MM.1S (cell line): ENCODE measurements around the gene ISLR.

Experiments
- DNase-seq: peaks from one replicate; pipeline ENCODE4 v3.0.0-alpha.2; 2015
- H2AFZ ChIP-seq: fragments of 300-600 bp; sonication (generic); 2 replicates; pipeline ENCODE4 v1.6.0; 2016; ENCODE audit warnings: antibody characterized with exemption, low read length
- H3F3A ChIP-seq: fragments of 300-600 bp; sonication (generic); 2 replicates; pipeline ENCODE4 v1.6.1; 2016; ENCODE audit warnings: mild to moderate bottlenecking, antibody characterized with exemption, low read length, moderate library complexity, mixed read lengths; ENCODE audit not compliant: insufficient read depth
- H3K27ac ChIP-seq: fragments of 300-600 bp; sonication (generic); 2 replicates; pipeline ENCODE4 v1.5.1; 2016; ENCODE audit warnings: mild to moderate bottlenecking, low read length
- H3K27me3 ChIP-seq: fragments of 300-600 bp; sonication (generic); replicated peaks from 2 replicates; pipeline ENCODE4 v1.6.0; 2016; ENCODE audit warnings: low read length; ENCODE audit not compliant: insufficient read depth
- H3K36me3 ChIP-seq: fragments of 300-600 bp; sonication (generic); replicated peaks from 2 replicates; pipeline ENCODE4 v1.6.1; 2016; ENCODE audit warnings: mild to moderate bottlenecking, low read length, mixed read lengths; ENCODE audit not compliant: insufficient read depth
- H3K4me1 ChIP-seq: fragments of 300-600 bp; sonication (generic); 2 replicates; pipeline ENCODE4 v1.6.1; 2016; ENCODE audit warnings: low read length, mixed read lengths
- H3K4me2 ChIP-seq: fragments of 300-600 bp; sonication (generic); 2 replicates; pipeline ENCODE4 v1.6.0; 2016; ENCODE audit warnings: low read depth, low read length
- H3K4me3 ChIP-seq: fragments of 300-600 bp; sonication (generic); 2 replicates; pipeline ENCODE4 v1.5.1; 2016; ENCODE audit warnings: low read length, mixed read lengths
- H3K79me2 ChIP-seq: fragments of 300-600 bp; sonication (generic); 2 replicates; pipeline ENCODE4 v1.6.1; 2016; ENCODE audit warnings: mixed run types, low read length, mixed read lengths
- H3K9ac ChIP-seq: fragments of 300-600 bp; sonication (generic); 2 replicates; pipeline ENCODE4 v1.6.1; 2016; ENCODE audit warnings: low read length, mixed read lengths
- H3K9me2 ChIP-seq: fragments of 300-600 bp; sonication (generic); replicated peaks from 2 replicates; pipeline ENCODE4 v1.6.1; 2016; ENCODE audit warnings: mild to moderate bottlenecking, low read length, mixed read lengths; ENCODE audit not compliant: insufficient read depth
- H3K9me3 ChIP-seq: fragments of 300-600 bp; sonication (generic); replicated peaks from 2 replicates; pipeline ENCODE4 v1.6.1; 2016; ENCODE audit warnings: mild to moderate bottlenecking, low read length, mixed read lengths; ENCODE audit not compliant: insufficient read depth
- H4K20me1 ChIP-seq: fragments of 300-600 bp; sonication (generic); 2 replicates; pipeline ENCODE4 v1.6.1; 2016; ENCODE audit warnings: mild to moderate bottlenecking, low read length, moderate library complexity, mixed read lengths; ENCODE audit not compliant: insufficient read depth
- CTCF ChIP-seq: fragments of 300-600 bp; sonication (generic); IDR thresholded peaks from 2 replicates; pipeline ENCODE4 v1.5.1; 2016; ENCODE audit warnings: antibody characterized with exemption, low read length, mixed read lengths
- EZH2 ChIP-seq: fragments of 300-600 bp; sonication (generic); optimal IDR thresholded peaks from 2 replicates; pipeline ENCODE3; 2017; ENCODE audit warnings: low read depth, mild to moderate bottlenecking, antibody characterized with exemption, low read length, mixed read lengths
- EZH2phosphoT487 ChIP-seq: fragments of 300-600 bp; sonication (generic); IDR thresholded peaks from 2 replicates; pipeline ENCODE4 v1.6.1; 2018; ENCODE audit warnings: antibody characterized with exemption, low read length

The ISLR gene

GRCh38 chr15:74136814-74137536, 36.5 kb upstream of the ISLR start:
- H3K9ac ChIP-seq: no peak overlapping the region
- no peak for TF ChIP-seq EZH2phosphoT487
- TF ChIP-seq EZH2: no peak
- TF ChIP-seq CTCF: no peak
- no peak overlapping the region for H3K4me2 ChIP-seq
- no peak overlapping the region for H2AFZ ChIP-seq
- no peaks in the 10 kb centered on the region for H3K79me2 ChIP-seq
- no peaks in the 10 kb centered on the region for H4K20me1 ChIP-seq
- H3K9me2 ChIP-seq: no peaks in the 10 kb centered on the region
- peaks cover 24% of the 10 kb centered on the region for H3K27me3 ChIP-seq
- no peak for DNase-seq
- H3K4me1 ChIP-seq: no peaks in the 10 kb centered on the region
- no peak overlapping the region for H3K27ac ChIP-seq
- no peaks in the 10 kb centered on the region for H3F3A ChIP-seq
- H3K4me3 ChIP-seq: no peak overlapping the region
- no peaks in the 10 kb centered on the region for H3K36me3 ChIP-seq
- H3K9me3 ChIP-seq: no peaks in the 10 kb centered on the region

GRCh38 chr15:74137537-74137894, 36.0 kb upstream of the ISLR start:
- Histone ChIP-seq H3K4me1 (no peaks in the 10 kb centered on the region), H3K27ac (no peak overlapping the region), H3K36me3 (no peaks in the 10 kb centered on the region), H3K9me2 (no peaks in the 10 kb centered on the region), H3K9me3 (no peaks in the 10 kb centered on the region), H3K9ac (no peak overlapping the region), H3K27me3 (peaks cover 21% of the 10 kb centered on the region), H3F3A (no peaks in the 10 kb centered on the region), H3K4me3 (no peak overlapping the region), H3K79me2 (no peaks in the 10 kb centered on the region), H3K4me2 (no peak overlapping the region), H4K20me1 (no peaks in the 10 kb centered on the region), H2AFZ (no peak overlapping the region)
- TF ChIP-seq EZH2 (no peak), CTCF (no peak), EZH2phosphoT487 (no peak)
- no peak for DNase-seq

- H2AFZ ChIP-seq: no peak overlapping the region
- H3K27ac ChIP-seq: no peak overlapping the region
- no peaks in the 10 kb centered on the region for H3K9me3 ChIP-seq
- H3K4me3 ChIP-seq: no peak overlapping the region
- no peaks in the 10 kb centered on the region for H3K36me3 ChIP-seq
- no peak overlapping the region for H3K9ac ChIP-seq
- H3F3A ChIP-seq: no peaks in the 10 kb centered on the region
- no peaks in the 10 kb centered on the region for H3K79me2 ChIP-seq
- no peak overlapping the region for H3K4me2 ChIP-seq
- no peak for DNase-seq
- H3K27me3 ChIP-seq: peaks cover 20% of the 10 kb centered on the region
- TF ChIP-seq EZH2phosphoT487 (no peak), EZH2 (no peak), CTCF (no peak)
- H3K9me2 ChIP-seq: no peaks in the 10 kb centered on the region
- H3K4me1 ChIP-seq: no peaks in the 10 kb centered on the region
- no peaks in the 10 kb centered on the region for H4K20me1 ChIP-seq
Measured at GRCh38 chr15:74138642-74139041, 34.9 kb upstream of the ISLR start.
